Left renal cortex interstitium (tissue), 4 donors: ENCODE measurements around the gene SYT1. TPM values are rescaled to one million over a fixed set of nuclear protein-coding genes. Genes with fewer than 3 reads are reported as not detected.
"Not testable (repeated sequence)": the region's sequence is repeated elsewhere in the genome, so short reads cannot be mapped to it uniquely, and the experiment has no call there.

Experiments used
- DNase-seq, 4 donors: peaks; one replicate each; pipeline ENCODE4 v3.0.0-alpha.2; 2013; ENCODE audit warnings: low read depth in 4 of 4, low spot score in 2 of 4, missing footprints in 1 of 4
- polyA plus RNA-seq, 4 donors: library from polyadenylated mRNA; unstranded; fragments of 120-200 nt; gene quantifications; one replicate each; pipeline ENCODE4 v1.2.1, GENCODE V29; 2013; ENCODE audit not compliant: insufficient read length in 4 of 4

SYT1 gene
- polyA plus RNA-seq, 4 donors = 17.5 to 27.4 (median 21.0) TPM

- no peak for DNase-seq
Measured at GRCh38 chr12:79199166-79199565, 334.6 kb downstream of the SYT1 start.

DNA sequence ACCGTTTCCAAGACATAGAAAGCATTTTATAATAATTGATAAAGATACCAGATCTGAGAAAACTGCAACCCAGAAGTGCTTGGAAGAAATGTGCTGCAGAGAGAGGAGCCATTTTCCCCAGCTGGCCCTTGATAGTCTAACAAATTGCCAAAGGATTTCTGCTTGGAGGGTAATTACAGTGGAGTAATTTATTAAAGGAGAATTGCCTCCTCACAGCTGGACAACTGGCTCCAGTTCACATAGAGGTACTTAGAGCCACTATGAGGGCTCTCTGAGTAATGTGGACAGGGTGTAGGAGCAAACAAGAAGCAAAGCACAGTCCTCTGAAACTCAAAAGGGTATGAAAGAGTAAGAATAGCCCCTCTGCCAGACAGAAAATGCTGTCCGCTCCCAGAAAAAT is 335.6 kb downstream of the SYT1 start:
- DNase-seq = no peak

DNA sequence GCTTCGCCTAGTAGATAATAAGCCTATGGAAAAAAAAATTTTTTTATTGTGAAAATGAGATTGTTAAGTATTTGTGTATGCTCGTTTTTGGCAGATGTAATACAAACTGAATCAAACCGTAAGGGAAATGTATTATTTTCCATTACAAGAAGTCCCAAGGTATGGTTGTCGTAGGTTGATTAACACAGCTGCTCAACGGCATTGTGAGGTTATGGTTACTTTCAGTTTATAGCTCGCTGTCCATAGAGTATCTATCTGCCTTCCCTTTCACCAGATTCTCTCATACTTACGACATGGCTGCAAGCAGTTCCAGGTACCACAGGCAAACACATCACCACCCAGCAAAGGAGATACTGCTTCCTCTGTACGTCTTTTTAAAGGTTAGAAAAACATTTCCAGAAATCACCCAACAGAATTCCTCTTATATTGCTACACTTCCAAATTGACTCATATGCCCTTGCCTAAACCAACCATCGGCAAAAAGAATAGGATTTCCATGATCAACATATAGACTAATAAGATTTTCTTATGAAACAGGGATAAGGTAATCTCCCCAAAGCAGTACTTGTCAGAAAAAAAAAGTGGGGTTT is 338.6 kb downstream of the SYT1 start:
- no peak for DNase-seq

DNA sequence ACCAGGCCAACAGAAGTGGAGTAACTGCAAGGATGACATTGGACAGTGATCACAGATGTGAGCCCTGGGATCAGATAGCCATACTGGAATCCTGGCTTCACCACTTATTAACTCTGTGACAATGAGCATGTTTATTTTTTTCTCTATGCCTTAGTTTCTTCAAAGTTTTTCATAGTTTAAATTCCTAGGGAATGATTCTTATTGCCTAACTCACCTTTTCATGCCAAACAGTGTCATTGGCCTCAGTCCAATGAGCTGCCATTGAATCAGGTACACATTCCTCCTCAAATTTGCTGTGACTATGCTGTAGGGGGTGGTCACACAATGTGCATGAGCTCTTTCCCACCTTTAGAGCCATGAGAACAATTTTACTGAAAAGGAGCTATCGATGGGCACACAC is 342.3 kb downstream of the SYT1 start:
- DNase-seq = no peak

- DNase-seq = not testable (repeated sequence)
Measured at GRCh38 chr12:79210403-79210802, 345.8 kb downstream of the SYT1 start.

DNA sequence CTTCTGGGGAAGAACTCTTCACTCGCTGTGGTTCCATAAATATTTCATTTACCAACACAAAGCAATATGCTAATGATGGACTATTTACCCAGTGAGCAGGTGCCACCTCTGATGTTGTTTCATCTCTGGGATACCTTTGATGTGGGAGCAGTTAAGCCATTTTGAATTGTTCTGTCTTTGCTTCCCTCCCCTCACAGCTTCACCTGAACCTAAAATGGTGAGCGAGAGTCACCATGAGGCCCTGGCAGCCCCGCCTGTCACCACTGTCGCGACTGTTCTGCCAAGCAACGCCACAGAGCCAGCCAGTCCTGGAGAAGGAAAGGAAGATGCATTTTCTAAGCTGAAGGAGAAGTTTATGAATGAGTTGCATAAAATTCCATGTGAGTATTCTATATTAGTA is 352.7 kb downstream of the SYT1 start:
- DNase-seq = no peak

DNA sequence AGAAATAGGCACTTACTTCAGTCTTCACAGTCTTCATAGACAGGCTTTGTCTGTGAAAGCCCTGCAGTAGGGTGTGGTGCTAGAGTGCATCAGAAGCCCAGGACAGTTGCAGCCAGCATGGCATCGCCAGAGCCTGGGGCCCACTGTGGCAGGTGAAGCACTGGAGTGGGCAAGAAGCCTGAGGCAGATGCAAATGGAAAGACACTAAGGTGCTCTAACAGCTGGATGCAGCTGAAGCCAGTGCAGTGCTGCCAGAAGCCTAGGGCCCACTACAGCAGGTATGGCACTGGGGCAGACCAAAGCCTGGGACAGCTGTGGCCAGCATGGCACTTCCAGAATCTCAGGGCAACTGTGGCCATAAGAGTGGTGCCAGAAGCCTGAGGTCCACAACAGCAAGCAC is 358.6 kb downstream of the SYT1 start:
- no peak for DNase-seq

GRCh38 chr12:79223761-79224160 is 359.2 kb downstream of the SYT1 start:
- DNase-seq = no peak

GRCh38 chr12:79227091-79227490 is 362.5 kb downstream of the SYT1 start:
- no peak for DNase-seq

- no peak for DNase-seq
Measured at GRCh38 chr12:79227646-79228045, 363.1 kb downstream of the SYT1 start.

GRCh38 chr12:79233341-79233781 is 368.8 kb downstream of the SYT1 start:
- no peak for DNase-seq

GRCh38 chr12:79236920-79237319 is 372.3 kb downstream of the SYT1 start:
- no peak for DNase-seq

DNA sequence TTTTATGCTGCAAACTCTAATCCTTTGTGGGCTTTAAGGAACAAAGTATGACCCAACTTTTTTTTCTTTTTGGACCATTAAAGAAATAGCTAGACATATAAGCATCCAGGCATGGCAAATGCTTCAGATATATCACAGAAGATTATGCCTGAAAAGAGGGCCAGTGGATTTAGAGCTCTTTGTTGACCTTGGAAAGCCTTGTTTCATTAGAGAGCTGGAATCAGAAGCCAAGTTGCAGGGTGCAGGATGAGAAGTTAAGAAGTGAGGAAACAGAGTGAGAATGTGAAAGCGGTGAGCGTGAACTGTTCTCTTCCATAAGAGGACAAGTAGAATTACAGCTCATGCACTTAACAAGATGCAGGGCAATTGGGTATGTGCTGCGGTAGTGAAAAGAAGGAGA is 373.7 kb downstream of the SYT1 start:
- DNase-seq = no peak

- DNase-seq = no peak
Measured at GRCh38 chr12:79247494-79247893, 382.9 kb downstream of the SYT1 start.

- no peak for DNase-seq
Measured at GRCh38 chr12:79250186-79250585, 385.6 kb downstream of the SYT1 start.

DNA sequence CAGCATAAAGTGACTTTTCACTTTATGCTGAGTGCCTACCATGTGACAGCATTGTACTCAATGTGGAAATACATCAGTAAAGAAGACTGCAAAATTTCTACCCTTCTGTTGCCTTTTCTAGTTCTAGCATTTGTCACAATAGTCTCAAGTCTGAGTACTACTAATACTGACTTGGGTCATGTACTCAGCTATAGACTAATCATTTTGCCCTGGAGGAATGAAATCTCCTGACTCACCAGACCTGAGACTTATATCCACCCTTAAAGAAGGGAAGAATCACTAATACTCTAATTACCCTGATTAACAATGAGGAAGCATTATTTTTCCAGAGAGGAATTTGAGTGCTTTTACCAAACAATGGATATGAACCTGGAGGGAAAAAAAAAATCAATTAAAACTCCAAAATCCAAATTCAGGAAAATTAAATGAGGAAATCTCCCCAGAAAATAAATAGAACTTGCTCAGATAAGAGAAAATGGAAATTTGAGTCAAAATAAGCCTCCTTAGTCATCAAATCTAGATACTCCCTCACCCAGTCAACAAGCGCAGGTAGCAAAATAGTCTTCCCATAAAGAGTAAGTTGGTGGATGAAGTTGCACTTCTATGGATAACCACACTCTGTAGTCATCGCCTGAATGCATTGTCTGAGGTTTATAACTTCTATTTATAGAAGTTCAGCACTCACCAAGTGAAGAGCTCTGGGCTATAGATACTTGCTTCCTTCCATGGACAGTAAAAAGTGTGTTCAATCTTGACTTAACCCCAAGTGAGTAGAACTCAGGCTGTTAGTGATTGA is 386.6 kb downstream of the SYT1 start:
- DNase-seq = no peak

DNA sequence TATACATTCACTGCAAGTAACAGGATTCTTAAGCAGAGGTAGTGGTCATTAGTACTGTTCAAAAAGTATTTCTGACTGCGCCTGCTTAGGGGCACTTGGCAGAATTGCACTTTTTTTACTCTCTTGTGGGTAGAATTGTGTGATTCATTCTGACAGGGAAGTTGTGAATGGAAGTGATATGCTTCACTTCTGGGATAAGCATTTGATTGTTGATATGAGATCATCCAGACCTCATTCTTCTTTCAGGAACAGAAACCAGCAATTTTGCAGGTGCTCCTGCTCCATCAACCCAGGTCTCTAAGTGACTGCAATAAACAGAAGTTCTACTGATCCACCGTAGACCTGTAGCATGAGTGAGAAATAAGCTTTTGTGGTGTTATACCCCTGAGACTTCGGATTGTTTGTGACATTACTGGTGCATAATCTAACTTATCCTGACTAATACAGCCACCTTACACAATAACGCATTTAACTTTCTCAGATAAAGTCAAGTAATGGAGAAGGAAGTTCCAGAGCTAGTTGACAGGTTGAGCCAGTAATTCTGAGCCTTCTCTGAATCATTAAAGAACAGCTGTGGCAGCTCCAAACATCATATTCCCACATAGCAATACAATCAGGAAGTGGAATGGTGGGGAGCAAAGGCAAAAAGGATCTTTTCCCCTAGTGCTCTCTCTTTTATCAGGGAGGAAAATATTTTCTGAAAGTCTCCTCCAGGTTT is 387.9 kb downstream of the SYT1 start:
- DNase-seq = no peak

- DNase-seq = no peak
Measured at GRCh38 chr12:79255288-79255687, 390.7 kb downstream of the SYT1 start.

DNA sequence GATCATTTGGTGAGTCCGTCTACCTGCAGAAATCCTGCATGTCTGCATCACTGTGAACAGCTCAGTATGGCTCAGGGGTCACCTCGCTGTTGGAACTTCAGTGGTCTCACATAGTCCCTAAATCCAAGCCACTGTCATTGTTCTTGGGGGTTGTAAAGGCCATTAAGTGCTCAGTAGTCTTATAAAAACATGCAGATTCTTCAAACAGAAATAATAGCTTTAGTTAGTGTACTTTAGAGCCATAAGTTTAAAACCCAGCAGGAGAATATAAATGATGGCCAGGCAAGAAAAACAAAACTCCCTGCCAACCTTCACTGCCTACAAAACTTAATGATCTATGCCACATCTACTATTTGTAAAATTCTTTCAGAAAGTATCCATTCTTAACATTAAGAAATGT is 396.3 kb downstream of the SYT1 start:
- DNase-seq = no peak

GRCh38 chr12:79262938-79263337 is 398.4 kb downstream of the SYT1 start:
- DNase-seq = no peak

DNA sequence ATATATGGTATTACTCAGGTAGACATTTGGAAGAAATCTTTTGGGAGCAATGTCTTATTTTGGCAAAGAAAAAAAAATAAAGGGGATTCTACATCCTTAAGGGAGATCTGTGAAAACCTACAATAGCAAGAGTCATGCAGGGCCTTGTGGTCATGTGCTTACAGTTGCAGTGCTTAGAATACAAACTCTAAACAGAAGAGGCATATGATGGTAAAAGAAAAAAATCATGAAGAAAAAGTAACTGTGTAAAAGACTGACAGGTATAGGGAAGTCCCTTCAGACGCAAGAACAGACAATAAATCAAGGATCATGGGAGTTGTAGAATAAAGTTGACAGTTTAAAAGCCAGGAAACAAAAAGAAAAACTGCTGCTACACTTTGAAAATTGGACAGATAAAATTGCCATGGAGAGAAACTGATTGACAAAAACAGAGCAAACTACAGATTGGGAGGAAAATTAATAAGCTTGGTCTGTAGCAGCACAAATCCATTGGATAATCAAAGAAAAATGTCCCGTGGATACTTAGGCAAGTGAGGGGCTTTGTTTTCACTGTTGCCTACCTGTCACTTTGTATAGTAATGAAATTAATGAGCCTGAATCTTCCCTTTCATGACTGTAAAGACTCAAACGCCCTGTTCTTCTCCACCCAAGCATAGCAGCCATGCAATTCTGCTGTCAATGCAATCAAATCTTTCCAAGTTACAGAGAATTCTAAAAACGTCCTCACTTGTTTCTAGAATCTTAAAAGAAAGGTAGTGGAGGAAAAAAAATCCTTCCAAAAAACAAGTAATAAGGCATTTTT is 402.0 kb downstream of the SYT1 start:
- no peak for DNase-seq
